ENCODE data around the gene ZCCHC10. TPM values are rescaled to one million over a fixed set of nuclear protein-coding genes. Genes with fewer than 3 reads are reported as not detected.
A peak's percentile ranks its signal among the peaks of the same experiment; 100 is the strongest.
"Not testable (repeated sequence)": the region's sequence is repeated elsewhere in the genome, so short reads cannot be mapped to it uniquely, and the experiment has no call there.

ZCCHC10 gene
- total RNA-seq, 2 experiments from 2014 or later, result 24.7 to 32.0 TPM

DNA sequence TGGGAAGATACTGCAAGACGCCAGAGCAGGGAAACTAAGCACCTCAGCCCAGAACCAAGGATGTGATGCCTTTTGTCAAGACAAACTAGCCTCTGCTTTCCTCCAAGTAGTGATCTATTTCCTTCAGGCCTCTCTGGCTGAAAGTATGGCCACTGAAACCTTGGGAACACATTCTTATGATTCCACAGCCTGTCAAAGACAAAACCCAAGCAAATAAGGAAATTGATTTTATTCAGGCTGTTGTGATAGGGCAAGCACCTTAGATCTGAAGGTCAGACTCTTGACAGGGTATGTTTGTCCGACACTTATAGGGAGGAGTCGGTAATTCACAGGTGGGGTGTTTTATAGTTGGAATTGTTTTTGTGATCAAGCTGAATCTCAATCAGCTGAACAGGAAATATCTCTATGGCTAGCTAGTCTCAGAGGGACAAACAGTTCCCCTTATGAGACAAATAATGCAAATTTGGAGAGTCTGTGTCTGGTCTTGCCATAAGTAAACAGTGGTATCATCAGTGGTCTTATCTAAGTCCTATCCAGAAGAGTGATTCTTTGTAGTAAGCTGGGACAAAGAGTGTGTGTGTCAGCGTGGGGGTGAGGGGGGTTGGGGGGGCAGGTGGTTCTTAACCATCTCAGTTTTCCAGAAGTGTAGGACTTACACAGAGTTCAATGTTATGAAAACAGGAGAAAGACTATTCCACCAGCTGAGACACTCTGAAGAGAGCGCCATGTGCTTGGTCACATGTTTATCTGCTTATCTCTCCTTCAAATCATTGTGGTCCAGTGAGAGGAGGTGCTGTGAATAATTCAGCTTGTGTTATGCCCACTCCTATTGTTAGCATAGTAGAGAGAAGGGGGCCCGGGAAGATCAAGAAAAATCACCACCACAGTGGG lies 6.7 kb upstream of the ZCCHC10 start:
- DNase-seq (no peak), ATAC-seq (peak; percentile 74)
- Mint-ChIP-seq H3K9me3 (ENCODE audit: low read depth) (no peaks in the 10 kb centered on the region), H3K4me3 (no peak overlapping the region), H3K27me3 (no peaks in the 10 kb centered on the region), H3K36me3 (no peaks in the 10 kb centered on the region), H3K4me1 (peaks cover 8% of the 10 kb centered on the region), H3K27ac (no peak overlapping the region)
- CTCF ChIA-PET, result interaction anchor here (0.8 to 1.0 kb wide), 2 partner anchors 18 to 202 kb away, joined by 3 read pairs; partner anchors contain the start of gene HSPA4

DNA sequence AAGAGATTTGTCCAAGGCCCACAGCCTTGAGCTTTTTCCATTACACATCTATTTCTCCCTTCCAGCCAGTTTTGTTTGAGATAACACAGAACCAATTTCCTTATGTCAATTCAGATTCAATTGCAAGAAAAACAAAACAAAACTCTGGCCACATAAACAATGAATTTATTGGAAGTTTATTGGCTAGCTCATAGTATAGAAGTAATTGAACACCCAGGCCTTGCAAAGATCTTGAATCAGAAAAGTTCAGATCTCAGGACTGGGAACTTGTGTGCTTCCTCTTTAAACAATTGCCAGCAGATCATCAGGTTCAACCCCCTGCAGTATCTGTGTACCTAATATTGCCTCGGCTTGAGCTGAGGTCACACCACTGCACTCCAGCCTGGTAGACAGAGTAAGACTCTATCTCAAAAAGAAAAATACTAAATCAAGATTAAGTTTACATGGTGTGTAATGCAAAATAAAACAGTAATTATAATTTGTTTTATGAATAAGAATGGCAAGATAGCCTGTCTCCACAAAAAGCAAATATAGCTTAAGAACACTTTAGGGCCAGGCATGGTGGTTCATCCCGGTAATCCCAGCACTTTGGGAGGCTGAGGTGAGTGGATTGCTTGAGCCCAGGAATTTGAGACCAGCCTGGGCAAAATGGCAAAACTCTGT lies 4.1 kb upstream of the ZCCHC10 start:
- no peak for ATAC-seq
- no peak overlapping the region for H3K4me3 Mint-ChIP-seq
- H3K4me1 Mint-ChIP-seq, result peaks cover 16% of the 10 kb centered on the region
- no peak for DNase-seq
- CTCF ChIA-PET, result no interaction called here
- no peaks in the 10 kb centered on the region for H3K27me3 Mint-ChIP-seq
- H3K9me3 Mint-ChIP-seq (ENCODE audit: low read depth), result no peaks in the 10 kb centered on the region
- no peak overlapping the region for H3K27ac Mint-ChIP-seq
- peaks cover 5% of the 10 kb centered on the region for H3K36me3 Mint-ChIP-seq

DNA sequence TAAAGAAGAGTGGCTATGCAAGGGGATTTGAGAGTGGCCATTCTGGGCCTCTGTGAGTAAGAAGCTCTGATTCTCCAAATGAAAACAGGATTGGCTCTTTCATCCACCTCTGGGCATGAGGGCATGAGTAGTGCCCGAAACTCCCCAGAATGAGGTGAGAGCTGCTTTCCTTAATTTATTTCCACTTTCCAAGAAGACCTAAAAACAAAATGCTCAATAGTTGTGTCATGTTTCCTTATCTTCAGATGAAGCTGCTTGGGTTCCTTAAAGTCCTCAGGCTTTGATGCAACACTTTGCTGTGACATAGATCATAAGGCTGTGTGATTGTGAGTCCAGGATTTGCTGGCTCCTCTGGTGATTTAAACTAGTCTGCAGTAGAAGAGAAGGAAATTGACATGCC lies 3.1 kb upstream of the ZCCHC10 start:
- no peaks in the 10 kb centered on the region for H3K9me3 Mint-ChIP-seq (ENCODE audit: low read depth)
- no peak for DNase-seq
- no peak overlapping the region for H3K4me3 Mint-ChIP-seq
- H3K27me3 Mint-ChIP-seq, result no peaks in the 10 kb centered on the region
- no peak overlapping the region for H3K27ac Mint-ChIP-seq
- peaks cover 23% of the 10 kb centered on the region for H3K4me1 Mint-ChIP-seq
- no peak for ATAC-seq
- CTCF ChIA-PET, result interaction anchor here (0.5 to 0.6 kb wide), 2 partner anchors 40 to 207 kb away, joined by 3 read pairs; no protein-coding TSS in a partner anchor
- peaks cover 7% of the 10 kb centered on the region for H3K36me3 Mint-ChIP-seq

DNA sequence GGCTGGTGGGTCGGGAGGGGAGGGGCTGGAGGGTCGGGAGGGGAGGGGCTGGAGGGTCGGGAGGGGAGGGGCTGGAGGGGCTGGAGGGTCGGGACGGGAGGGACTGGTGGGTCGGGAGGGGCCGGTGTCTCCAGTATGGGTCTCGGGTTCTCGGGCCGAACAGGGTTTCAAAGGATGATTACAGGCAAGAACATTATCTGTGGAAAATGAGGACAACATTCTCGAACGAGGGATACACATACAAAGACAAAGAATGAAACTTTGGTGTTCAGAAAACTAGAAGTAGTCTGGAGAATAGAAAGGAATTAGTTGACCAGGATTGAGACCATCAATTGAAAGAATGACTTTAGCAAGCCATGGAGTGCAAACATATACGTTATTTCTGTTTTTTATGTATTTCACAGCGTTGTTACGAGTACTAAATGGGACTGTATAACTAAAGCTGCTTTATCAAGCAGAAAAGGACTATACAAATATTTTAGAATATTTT lies 360 bp upstream of the ZCCHC10 start:
- Mint-ChIP-seq H3K36me3 (peaks cover 21% of the 10 kb centered on the region), H3K9me3 (ENCODE audit: low read depth) (no peaks in the 10 kb centered on the region), H3K27me3 (no peaks in the 10 kb centered on the region), H3K4me1 (peaks cover 22% of the 10 kb centered on the region), H3K4me3 (peak overlapping the region; percentile 95), H3K27ac (peak overlapping the region; percentile 69)
- CTCF ChIA-PET, result interaction anchor here (0.9 to 1.1 kb wide), 2 partner anchors 24 to 64 kb away, joined by 3 read pairs; no protein-coding TSS in a partner anchor
- ATAC-seq (no peak), DNase-seq (no peak)

DNA sequence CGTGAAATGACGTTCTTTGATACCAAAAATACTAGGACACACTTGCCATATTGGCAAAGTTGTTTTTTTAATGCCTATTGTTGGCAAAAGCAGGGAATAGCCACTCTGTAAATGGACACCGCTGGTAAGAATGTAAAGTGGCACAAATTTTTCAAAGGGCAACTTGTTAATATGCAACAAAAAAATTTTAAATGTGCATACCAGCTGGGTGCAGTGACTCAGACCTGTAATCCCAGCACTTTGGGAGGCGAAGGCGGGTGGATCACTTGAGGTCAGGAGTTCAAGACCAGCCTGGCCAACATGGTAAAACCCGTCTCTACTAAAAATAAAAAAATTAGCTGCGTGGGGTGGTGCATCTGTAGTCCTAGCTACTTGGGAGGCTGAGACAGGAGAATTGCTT lies 6.9 kb downstream of the ZCCHC10 start:
- not testable (repeated sequence) for H3K4me1 Mint-ChIP-seq; H3K9me3 Mint-ChIP-seq (ENCODE audit: low read depth); ATAC-seq; DNase-seq; H3K27ac Mint-ChIP-seq; H3K4me3 Mint-ChIP-seq; H3K27me3 Mint-ChIP-seq
- H3K36me3 Mint-ChIP-seq, result peaks cover 33% of the 10 kb centered on the region
- CTCF ChIA-PET, result interaction anchor here (0.7 kb wide), 1 partner anchor 439 kb away, joined by 3 read pairs; no protein-coding TSS in a partner anchor

DNA sequence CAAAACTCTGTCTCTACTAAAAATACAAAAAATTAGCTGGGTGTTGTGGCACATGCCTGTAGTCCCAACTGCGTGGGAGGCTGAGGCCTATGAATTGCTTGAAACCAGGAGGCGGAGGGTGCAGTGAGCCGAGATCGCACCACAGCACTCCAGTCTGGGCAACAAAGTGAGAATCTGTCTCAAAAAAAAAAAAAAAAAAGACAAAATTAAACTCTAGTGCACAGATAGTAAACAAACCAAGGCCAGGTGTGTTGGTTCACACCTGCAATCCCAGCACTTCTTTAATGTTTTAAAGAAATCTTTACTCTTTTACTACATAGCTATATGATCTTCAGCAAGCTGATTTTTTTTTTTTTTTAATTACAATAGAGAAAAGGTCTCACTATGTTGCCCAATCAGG lies 8.4 kb downstream of the ZCCHC10 start:
- no peaks in the 10 kb centered on the region for H3K27me3 Mint-ChIP-seq
- H3K4me3 Mint-ChIP-seq, result no peak overlapping the region
- H3K4me1 Mint-ChIP-seq, result peaks cover 4% of the 10 kb centered on the region
- no peak for DNase-seq
- H3K36me3 Mint-ChIP-seq, result peaks cover 28% of the 10 kb centered on the region
- no peak overlapping the region for H3K27ac Mint-ChIP-seq
- ATAC-seq, result no peak
- no peaks in the 10 kb centered on the region for H3K9me3 Mint-ChIP-seq (ENCODE audit: low read depth)
- CTCF ChIA-PET, result interaction anchor here (0.7 kb wide), 1 partner anchor 231 kb away, joined by 3 read pairs; no protein-coding TSS in a partner anchor

DNA sequence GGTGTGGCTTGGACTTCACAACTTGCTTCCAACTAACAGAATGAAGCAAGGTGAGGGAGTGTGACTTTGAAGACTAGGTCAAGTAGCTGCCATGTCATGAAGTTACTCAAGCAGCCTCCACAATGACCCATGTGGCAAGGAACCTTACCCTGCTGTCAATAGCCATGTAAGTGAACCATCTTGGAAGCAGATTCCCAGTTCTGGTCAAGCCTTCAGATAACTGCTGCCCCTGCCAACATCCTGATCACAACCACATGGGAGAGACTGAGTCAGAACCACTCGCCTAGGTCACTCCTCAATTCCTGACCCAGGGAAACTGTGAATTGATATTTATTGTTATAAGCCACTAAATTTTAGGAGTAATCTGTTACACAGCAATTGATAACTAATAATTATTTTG lies 10.9 kb downstream of the ZCCHC10 start:
- ATAC-seq, result no peak
- Mint-ChIP-seq H3K36me3 (peaks cover 23% of the 10 kb centered on the region), H3K27me3 (no peaks in the 10 kb centered on the region), H3K9me3 (ENCODE audit: low read depth) (no peaks in the 10 kb centered on the region), H3K4me3 (no peak overlapping the region), H3K4me1 (peaks cover 2% of the 10 kb centered on the region), H3K27ac (no peak overlapping the region)
- no peak for DNase-seq
- CTCF ChIA-PET, result no interaction called here

DNA sequence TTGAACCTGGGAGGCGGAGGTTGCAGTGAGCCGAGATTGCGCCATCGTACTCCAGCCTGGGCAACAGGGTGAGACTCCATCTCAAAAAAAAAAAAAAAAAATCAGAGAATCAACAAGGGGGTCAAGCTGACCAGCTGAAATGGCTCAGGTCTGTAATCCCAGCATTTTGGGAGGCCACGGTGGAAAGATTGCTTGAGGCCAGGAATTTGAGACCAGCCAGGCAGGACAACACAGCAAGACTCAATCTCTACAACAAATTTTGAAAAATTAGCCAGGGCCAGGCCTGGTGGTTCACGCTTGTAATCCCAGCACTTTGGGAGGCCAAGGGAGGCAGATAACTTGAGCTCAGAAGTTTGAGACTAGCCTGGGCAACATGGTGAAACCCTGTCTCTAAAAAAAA lies 17.9 kb downstream of the ZCCHC10 start:
- H3K27me3 Mint-ChIP-seq; H3K4me3 Mint-ChIP-seq; ATAC-seq; H3K4me1 Mint-ChIP-seq; DNase-seq; H3K27ac Mint-ChIP-seq; H3K9me3 Mint-ChIP-seq (ENCODE audit: low read depth): not testable (repeated sequence)
- CTCF ChIA-PET, result interaction anchor here (0.8 kb wide), 1 partner anchor 384 kb away, joined by 3 read pairs; no protein-coding TSS in a partner anchor
- H3K36me3 Mint-ChIP-seq, result peaks cover 16% of the 10 kb centered on the region

DNA sequence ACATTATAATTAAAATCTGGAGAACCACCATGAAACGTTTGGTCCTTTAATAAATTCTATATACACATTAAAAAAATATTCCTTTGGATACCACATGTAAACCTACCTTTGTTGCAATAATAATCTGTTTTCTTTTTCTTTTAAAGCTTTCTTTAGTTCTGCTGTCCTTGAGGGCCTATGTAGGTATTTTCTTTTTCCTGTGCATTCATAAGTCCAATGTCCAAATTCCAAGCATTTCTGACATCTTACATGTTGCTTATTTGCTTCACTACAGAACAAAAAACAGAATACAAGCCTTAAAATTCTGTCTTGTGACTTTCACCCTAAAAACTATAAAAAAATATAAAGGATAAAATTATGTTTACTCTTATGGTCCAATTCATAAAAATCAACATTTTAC lies 19.7 kb downstream of the ZCCHC10 start:
- H3K4me3 Mint-ChIP-seq, result no peak overlapping the region
- CTCF ChIA-PET, result no interaction called here
- no peak overlapping the region for H3K27ac Mint-ChIP-seq
- DNase-seq, result no peak
- H3K36me3 Mint-ChIP-seq, result peaks cover 22% of the 10 kb centered on the region
- ATAC-seq, result no peak
- no peaks in the 10 kb centered on the region for H3K9me3 Mint-ChIP-seq (ENCODE audit: low read depth)
- H3K27me3 Mint-ChIP-seq, result no peaks in the 10 kb centered on the region
- H3K4me1 Mint-ChIP-seq, result peaks cover 2% of the 10 kb centered on the region

DNA sequence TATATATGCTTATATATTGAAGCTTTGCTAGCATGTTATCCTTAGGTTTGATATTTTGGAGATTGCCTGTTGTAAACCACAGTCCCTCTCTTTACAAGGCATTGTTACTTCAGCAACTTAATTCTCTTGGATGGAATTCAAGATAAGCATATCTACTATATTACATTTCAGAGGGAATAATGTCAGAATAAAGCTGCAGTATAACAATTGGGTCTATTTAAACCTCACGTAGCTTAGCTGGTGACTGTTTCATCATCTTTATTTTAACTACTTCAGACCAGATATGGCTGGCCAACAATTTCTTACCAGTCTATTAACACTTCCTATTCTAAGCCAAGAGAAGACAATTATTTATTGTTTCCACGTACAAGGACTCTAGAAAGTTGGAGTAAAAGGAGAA lies 27.1 kb downstream of the ZCCHC10 start:
- peaks cover 1% of the 10 kb centered on the region for H3K4me1 Mint-ChIP-seq
- no peaks in the 10 kb centered on the region for H3K9me3 Mint-ChIP-seq (ENCODE audit: low read depth)
- H3K4me3 Mint-ChIP-seq, result no peak overlapping the region
- CTCF ChIA-PET, result no interaction called here
- H3K27me3 Mint-ChIP-seq, result no peaks in the 10 kb centered on the region
- DNase-seq, result no peak
- peaks cover 13% of the 10 kb centered on the region for H3K36me3 Mint-ChIP-seq
- no peak overlapping the region for H3K27ac Mint-ChIP-seq
- ATAC-seq, result no peak

DNA sequence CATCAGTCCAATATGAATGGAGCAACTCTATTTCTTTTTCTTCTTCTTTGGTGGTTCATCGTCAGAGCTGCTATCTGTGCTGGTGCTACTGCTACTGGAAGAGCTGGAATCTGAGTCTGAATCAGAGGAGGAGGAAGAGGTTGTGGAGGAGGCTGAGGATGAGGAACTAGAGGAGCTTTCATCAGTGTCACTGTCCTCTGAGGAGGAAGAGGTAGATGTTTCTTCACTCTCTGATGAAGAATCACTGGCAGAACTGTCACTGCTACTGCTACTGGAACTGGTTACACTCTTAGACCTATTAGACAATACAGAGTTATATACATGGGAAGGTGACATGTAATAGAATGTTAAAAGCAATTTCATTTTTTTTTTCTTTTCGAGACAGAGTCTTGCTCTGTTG lies 27.8 kb downstream of the ZCCHC10 start:
- ATAC-seq, result no peak
- Mint-ChIP-seq H3K27ac (no peak overlapping the region), H3K9me3 (ENCODE audit: low read depth) (no peaks in the 10 kb centered on the region), H3K4me3 (no peak overlapping the region), H3K27me3 (no peaks in the 10 kb centered on the region), H3K4me1 (peaks cover 3% of the 10 kb centered on the region), H3K36me3 (peaks cover 13% of the 10 kb centered on the region)
- no peak for DNase-seq
- CTCF ChIA-PET, result no interaction called here

DNA sequence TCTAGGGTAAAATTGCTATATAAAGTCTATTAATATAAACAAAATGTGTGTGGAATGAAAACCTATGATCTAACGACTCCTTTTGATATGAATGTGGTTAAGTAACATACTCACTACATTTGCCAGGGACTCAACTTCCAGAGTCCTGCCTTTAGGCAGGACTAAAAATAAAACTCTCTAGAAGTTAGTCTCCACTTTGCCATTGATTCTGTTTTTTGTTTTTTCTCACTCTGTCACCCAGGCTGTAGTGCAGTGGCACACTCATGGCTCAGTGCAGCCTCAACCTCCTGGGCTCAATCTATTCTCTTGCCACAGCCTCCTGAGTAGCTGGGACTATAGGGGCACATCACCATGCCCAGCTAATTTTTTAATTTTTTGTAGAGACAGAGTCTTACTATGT lies 30.0 kb downstream of the ZCCHC10 start:
- Mint-ChIP-seq H3K4me3 (no peak overlapping the region), H3K27ac (no peak overlapping the region), H3K9me3 (ENCODE audit: low read depth) (no peaks in the 10 kb centered on the region), H3K4me1 (peaks cover 3% of the 10 kb centered on the region), H3K27me3 (no peaks in the 10 kb centered on the region), H3K36me3 (peaks cover 4% of the 10 kb centered on the region)
- ATAC-seq, result no peak
- no peak for DNase-seq
- CTCF ChIA-PET, result no interaction called here

DNA sequence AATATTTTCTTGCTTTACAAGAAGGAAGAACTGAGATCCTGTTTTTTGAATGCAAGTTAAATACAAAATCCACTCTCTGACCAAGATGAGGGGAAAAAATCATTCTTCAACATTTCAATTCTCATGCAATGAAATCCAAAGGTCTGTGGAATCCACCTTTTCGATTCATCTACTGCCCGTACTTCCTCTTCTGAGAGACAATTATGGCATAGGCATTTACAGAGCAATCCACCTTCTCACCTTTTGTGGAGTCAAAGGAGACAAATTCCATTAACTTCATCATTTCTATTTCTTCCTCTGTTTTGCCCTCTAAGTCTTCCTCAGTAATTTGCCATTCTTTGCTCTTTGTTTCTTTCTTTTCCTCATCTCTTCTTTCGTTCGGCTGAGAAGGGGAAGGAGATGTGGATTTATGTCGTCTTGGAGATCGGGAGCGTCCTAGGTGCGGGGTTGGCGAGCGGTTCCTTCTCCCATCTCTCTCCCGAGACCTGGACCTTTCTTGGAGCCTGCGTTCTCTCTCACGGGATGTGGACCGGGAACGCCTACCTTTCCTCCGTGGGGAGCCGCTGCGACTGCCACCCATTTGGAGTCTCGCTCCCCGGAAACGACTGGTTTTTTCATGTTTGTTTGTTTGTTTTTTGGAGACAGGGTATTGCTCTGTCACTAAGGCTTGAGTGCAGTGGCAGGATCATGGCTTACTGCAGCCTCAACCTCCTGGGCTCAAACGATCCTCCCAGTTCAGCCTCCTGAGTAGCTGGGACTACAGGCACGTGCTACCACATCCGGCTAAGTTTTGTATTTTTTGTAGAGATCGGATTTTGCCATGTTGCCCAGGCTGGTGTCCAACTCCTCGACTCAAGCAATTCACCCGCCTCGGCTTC lies 38.6 kb downstream of the ZCCHC10 start:
- H3K4me1 Mint-ChIP-seq, result no peaks in the 10 kb centered on the region
- H3K36me3 Mint-ChIP-seq, result no peaks in the 10 kb centered on the region
- no peak for DNase-seq
- ATAC-seq, result no peak
- no peaks in the 10 kb centered on the region for H3K27me3 Mint-ChIP-seq
- H3K9me3 Mint-ChIP-seq (ENCODE audit: low read depth), result no peaks in the 10 kb centered on the region
- CTCF ChIA-PET, result no interaction called here
- H3K27ac Mint-ChIP-seq, result no peak overlapping the region
- H3K4me3 Mint-ChIP-seq, result no peak overlapping the region
